PC-3 (cell line): ENCODE data around the gene CKAP4. TPM values are rescaled to one million over a fixed set of nuclear protein-coding genes. Genes with fewer than 3 reads are reported as not detected.

ENCODE experiments used
- ATAC-seq: fragments of 200-7000 bp; cut with Tn5 transposase; 2 replicates; pipeline ENCODE4 v1.9.1; 2020; ENCODE audit warnings: mild to moderate bottlenecking, moderate library complexity
- BruUV-seq: library from RNA; stranded (reverse); fragments of 400-500 nt; replicated peaks from 2 replicates; lab custom pipeline; 2021; lab: Mats Ljungman, UMichigan
- CTCF ChIA-PET: fragments of 300-600 bp; sonication (Branson Sonifier 250); formaldehyde crosslinking; loops from one replicate; lab custom pipeline; 2022; ENCODE audit warnings: antibody characterized with exemption; lab: Charles Lee
- POLR2A ChIA-PET: fragments of 300-600 bp; sonication (Branson Sonifier 250); formaldehyde crosslinking; loops from one replicate; lab custom pipeline; 2022; ENCODE audit warnings: antibody characterized with exemption; ENCODE audit not compliant: unreplicated experiment; lab: Charles Lee
- DNase-seq: peaks from one replicate; pipeline ENCODE4 v3.0.0-alpha.2; 2015
- H2AFZ ChIP-seq: fragments of 300-600 bp; sonication (generic); 2 replicates; pipeline ENCODE4 v1.6.0; 2016; ENCODE audit warnings: antibody characterized with exemption, low read length
- H3F3A ChIP-seq: fragments of 300-600 bp; sonication (generic); one replicate; pipeline ENCODE4 v1.6.0; 2017; ENCODE audit warnings: antibody characterized with exemption, low read length, control low read depth, mild to moderate bottlenecking; ENCODE audit not compliant: unreplicated experiment
- H3K27ac ChIP-seq: fragments of 300-600 bp; sonication (generic); 2 replicates; pipeline ENCODE4 v1.5.1; 2016; ENCODE audit warnings: mild to moderate bottlenecking, low read length
- H3K27me3 ChIP-seq: fragments of 300-600 bp; sonication (generic); 2 replicates; pipeline ENCODE4 v1.6.1; 2016; ENCODE audit warnings: low read length, mixed read lengths
- H3K36me3 ChIP-seq: fragments of 300-600 bp; sonication (generic); 2 replicates; pipeline ENCODE4 v1.6.1; 2016; ENCODE audit warnings: low read depth, mixed run types, low read length, mixed read lengths
- H3K4me1 ChIP-seq: fragments of 300-600 bp; sonication (generic); 2 replicates; pipeline ENCODE4 v1.5.1; 2016; ENCODE audit warnings: low read length; ENCODE audit not compliant: insufficient read depth
- H3K4me2 ChIP-seq: fragments of 300-600 bp; sonication (generic); 2 replicates; pipeline ENCODE4 v1.6.0; 2016; ENCODE audit warnings: low read length
- H3K4me3 ChIP-seq: fragments of 300-600 bp; sonication (generic); 2 replicates; pipeline ENCODE4 v1.5.1; 2016; ENCODE audit warnings: mild to moderate bottlenecking, low read length, mixed read lengths
- H3K79me2 ChIP-seq: fragments of 300-600 bp; sonication (generic); 2 replicates; pipeline ENCODE4 v1.6.1; 2017; ENCODE audit warnings: low read length, mixed read lengths
- H3K9ac ChIP-seq: fragments of 300-600 bp; sonication (generic); 2 replicates; pipeline ENCODE4 v1.6.0; 2016; ENCODE audit warnings: mild to moderate bottlenecking, low read length
- H3K9me2 ChIP-seq: fragments of 300-600 bp; sonication (generic); replicated peaks from 2 replicates; pipeline ENCODE4 v1.6.1; 2016; ENCODE audit warnings: mixed run types, low read length, mixed read lengths
- H3K9me3 ChIP-seq: fragments of 300-600 bp; sonication (generic); 2 replicates; pipeline ENCODE4 v1.6.1; 2016; ENCODE audit warnings: low read length, mixed read lengths
- H4K20me1 ChIP-seq: fragments of 300-600 bp; sonication (generic); 2 replicates; pipeline ENCODE4 v1.6.1; 2016; ENCODE audit warnings: low read length, mixed read lengths
- CTCF ChIP-seq: fragments of 300-600 bp; sonication (generic); conservative IDR thresholded peaks from 2 replicates; pipeline ENCODE4 v1.5.1; 2017; ENCODE audit warnings: antibody characterized with exemption, low read depth, mild to moderate bottlenecking, low read length
- EZH2 ChIP-seq: fragments of 300-600 bp; sonication (generic); IDR thresholded peaks from one replicate; pipeline ENCODE4 v1.6.1; 2017; ENCODE audit warnings: antibody characterized with exemption, mild to moderate bottlenecking, low read length; ENCODE audit not compliant: unreplicated experiment
- EZH2phosphoT487 ChIP-seq: fragments of 300-600 bp; sonication (generic); IDR thresholded peaks from 2 replicates; pipeline ENCODE4 v1.6.1; 2018; ENCODE audit warnings: mild to moderate bottlenecking, antibody characterized with exemption, low read length, borderline replicate concordance
- intact Hi-C: fragments of 100-400 bp; cut with micrococcal nuclease; formaldehyde crosslinking; loops from 2 replicates; pipeline ENCODE4 v1.9.0; 2023
- total RNA-seq: library from RNA; depleted of rRNA; stranded (reverse); fragments of >200 nt; gene quantifications from 2 replicates; pipeline ENCODE4 v1.2.3, GENCODE V29; 2014

CKAP4 gene
- total RNA-seq, 1 experiment from 2014 or later, result 76.3 TPM

GRCh38 chr12:106271575-106272505, 24.0 kb upstream of the CKAP4 start:
- Histone ChIP-seq H3F3A (no peaks in the 10 kb centered on the region), H3K36me3 (no peaks in the 10 kb centered on the region), H4K20me1 (no peaks in the 10 kb centered on the region), H3K27me3 (no peaks in the 10 kb centered on the region), H3K4me3 (no peak overlapping the region), H3K79me2 (no peaks in the 10 kb centered on the region), H3K9me2 (no peaks in the 10 kb centered on the region), H3K4me1 (no peaks in the 10 kb centered on the region), H3K9ac (no peak overlapping the region), H3K9me3 (no peaks in the 10 kb centered on the region), H3K4me2 (no peak overlapping the region), H2AFZ (no peak overlapping the region), H3K27ac (no peak overlapping the region)
- no peak for TF ChIP-seq EZH2phosphoT487
- TF ChIP-seq CTCF, result no peak
- TF ChIP-seq EZH2, result no peak
- ATAC-seq (no peak), DNase-seq (no peak)
- CTCF ChIA-PET, result no interaction called here
- BruUV-seq, result no TSS peak
- intact Hi-C loops, result no loop called here
- POLR2A ChIA-PET, result no interaction called here

- no peaks in the 10 kb centered on the region for H3K79me2 ChIP-seq
- no peaks in the 10 kb centered on the region for H3K36me3 ChIP-seq
- H3F3A ChIP-seq, result no peaks in the 10 kb centered on the region
- no peak overlapping the region for H3K4me3 ChIP-seq
- TF ChIP-seq CTCF (no peak), EZH2 (no peak), EZH2phosphoT487 (no peak)
- intact Hi-C loops, result no loop called here
- ATAC-seq (no peak), DNase-seq (no peak)
- POLR2A ChIA-PET, result no interaction called here
- CTCF ChIA-PET, result no interaction called here
- H3K4me1 ChIP-seq, result no peaks in the 10 kb centered on the region
- H3K27me3 ChIP-seq, result no peaks in the 10 kb centered on the region
- no TSS peak for BruUV-seq
- no peaks in the 10 kb centered on the region for H3K9me3 ChIP-seq
- no peak overlapping the region for H3K4me2 ChIP-seq
- H3K9ac ChIP-seq, result no peak overlapping the region
- no peak overlapping the region for H2AFZ ChIP-seq
- H3K9me2 ChIP-seq, result no peaks in the 10 kb centered on the region
- H3K27ac ChIP-seq, result no peak overlapping the region
- no peaks in the 10 kb centered on the region for H4K20me1 ChIP-seq
These were observed 21.4 kb upstream of the CKAP4 start for GRCh38 chr12:106269150-106269771.

- H3K27ac ChIP-seq, result no peak overlapping the region
- intact Hi-C loops, result no loop called here
- H3K36me3 ChIP-seq, result no peaks in the 10 kb centered on the region
- H3K4me3 ChIP-seq, result no peak overlapping the region
- H2AFZ ChIP-seq, result no peak overlapping the region
- H3K79me2 ChIP-seq, result no peaks in the 10 kb centered on the region
- ChIA-PET CTCF (no interaction called here), POLR2A (no interaction called here)
- no peaks in the 10 kb centered on the region for H3F3A ChIP-seq
- H3K9ac ChIP-seq, result no peak overlapping the region
- DNase-seq, result no peak
- H3K4me1 ChIP-seq, result no peaks in the 10 kb centered on the region
- H3K27me3 ChIP-seq, result no peaks in the 10 kb centered on the region
- BruUV-seq, result no TSS peak
- no peaks in the 10 kb centered on the region for H3K9me2 ChIP-seq
- no peak overlapping the region for H3K4me2 ChIP-seq
- H3K9me3 ChIP-seq, result no peaks in the 10 kb centered on the region
- no peak for TF ChIP-seq CTCF
- TF ChIP-seq EZH2, result no peak
- no peak for TF ChIP-seq EZH2phosphoT487
- no peak for ATAC-seq
- no peaks in the 10 kb centered on the region for H4K20me1 ChIP-seq
These were observed 19.7 kb upstream of the CKAP4 start for GRCh38 chr12:106267535-106267934.
